IMR-90 (cell line): ENCODE data around the gene SFSWAP. TPM values are rescaled to one million over a fixed set of nuclear protein-coding genes. Genes with fewer than 3 reads are reported as not detected.

ENCODE experiments used
- ATAC-seq: fragments of 200-7000 bp; cut with Tn5 transposase; 2 replicates; pipeline ENCODE4 v1.9.1; 2020; ENCODE audit warnings: low read depth, mild to moderate bottlenecking, moderate library complexity
- BruUV-seq: library from RNA; stranded (reverse); fragments of 400-500 nt; replicated peaks from 2 replicates; lab custom pipeline; 2021; lab: Mats Ljungman, UMichigan
- CTCF ChIA-PET: fragments of 300-600 bp; formaldehyde crosslinking; extraction: SDS; loops from one replicate; lab custom pipeline; 2021; ENCODE audit warnings: antibody characterized with exemption; lab: Yijun Ruan, JAX
- POLR2A ChIA-PET: fragments of 300-600 bp; sonication (Branson Sonifier 250); formaldehyde crosslinking; loops from one replicate; lab custom pipeline; 2022; ENCODE audit warnings: antibody characterized with exemption; ENCODE audit not compliant: unreplicated experiment; lab: Charles Lee
- DNase-seq: peaks from one replicate; pipeline ENCODE4 v3.0.0; 2013
- H2AFZ ChIP-seq: replicated peaks from 2 replicates; pipeline ENCODE3; 2013; ENCODE audit warnings: low read length, mild to moderate bottlenecking; ENCODE audit not compliant: poor library complexity
- H2AK5ac ChIP-seq: 2 replicates; pipeline ENCODE4 v1.6.1; 2013; ENCODE audit warnings: low read depth, low read length, inconsistent platforms
- H2AK9ac ChIP-seq: replicated peaks from 2 replicates; pipeline ENCODE3; 2013; ENCODE audit warnings: mild to moderate bottlenecking, low read depth, low read length, moderate library complexity; ENCODE audit not compliant: poor library complexity
- H2BK120ac ChIP-seq: 2 replicates; pipeline ENCODE4 v1.6.1; 2013; ENCODE audit warnings: low read depth, low read length, inconsistent platforms
- H2BK15ac ChIP-seq: 3 replicates; pipeline ENCODE4 v1.6.1; 2013; ENCODE audit warnings: low read depth, low read length, inconsistent platforms
- H2BK20ac ChIP-seq: 2 replicates; pipeline ENCODE4 v1.6.1; 2013; ENCODE audit warnings: low read depth, mild to moderate bottlenecking, inconsistent platforms, low read length, moderate library complexity
- H2BK5ac ChIP-seq: 2 replicates; pipeline ENCODE4 v1.6.1; 2013; ENCODE audit warnings: mild to moderate bottlenecking, low read depth, low read length, inconsistent platforms; ENCODE audit not compliant: poor library complexity, severe bottlenecking
- H3K14ac ChIP-seq: replicated peaks from 2 replicates; pipeline ENCODE4 v1.6.1; 2013; ENCODE audit warnings: low read depth, low read length, inconsistent platforms
- H3K18ac ChIP-seq: 2 replicates; pipeline ENCODE4 v1.6.1; 2013; ENCODE audit warnings: low read depth, low read length, control low read depth
- H3K23ac ChIP-seq: 2 replicates; pipeline ENCODE4 v1.6.1; 2013; ENCODE audit warnings: low read depth, low read length, inconsistent platforms
- H3K27ac ChIP-seq: 2 replicates; pipeline ENCODE4 v1.5.1; 2013; ENCODE audit warnings: mild to moderate bottlenecking, control low read depth, low read length; ENCODE audit not compliant: insufficient read depth
- H3K27me3 ChIP-seq: 2 replicates; pipeline ENCODE4 v1.6.1; 2013; ENCODE audit warnings: low read length; ENCODE audit not compliant: control insufficient read depth, insufficient read depth
- H3K36me3 ChIP-seq: 2 replicates; pipeline ENCODE4 v1.6.1; 2013; ENCODE audit warnings: low read length, mixed read lengths; ENCODE audit not compliant: control insufficient read depth, insufficient read depth
- H3K4ac ChIP-seq: 2 replicates; pipeline ENCODE4 v1.6.1; 2013; ENCODE audit warnings: low read depth, low read length, inconsistent platforms
- H3K4me1 ChIP-seq: 2 replicates; pipeline ENCODE4 v1.6.1; 2013; ENCODE audit warnings: low read length, mixed read lengths; ENCODE audit not compliant: control insufficient read depth, insufficient read depth
- H3K4me2 ChIP-seq: 2 replicates; pipeline ENCODE4 v1.6.1; 2013; ENCODE audit warnings: low read depth, mild to moderate bottlenecking, control low read depth, low read length, moderate library complexity
- H3K4me3 ChIP-seq: 2 replicates; pipeline ENCODE4 v1.5.1; 2013; ENCODE audit warnings: low read depth, mild to moderate bottlenecking, control low read depth, low read length, moderate library complexity; ENCODE audit not compliant: insufficient read depth
- H3K56ac ChIP-seq: 2 replicates; pipeline ENCODE4 v1.6.1; 2013; ENCODE audit warnings: low read length, inconsistent platforms; ENCODE audit not compliant: insufficient read depth; ENCODE audit errors: extremely low read depth
- H3K79me1 ChIP-seq, 2 experiments: 2 replicates each; pipeline ENCODE4 v1.6.1; 2013; ENCODE audit warnings: low read length in 2 of 2, inconsistent platforms in 1 of 2, low read depth in 1 of 2
- H3K9ac ChIP-seq: 2 replicates; pipeline ENCODE4 v1.6.1; 2013; ENCODE audit warnings: low read depth, low read length, control low read depth
- H3K9me1 ChIP-seq: 2 replicates; pipeline ENCODE4 v1.6.1; 2013; ENCODE audit warnings: low read length, inconsistent platforms; ENCODE audit not compliant: insufficient read depth
- H3K9me3 ChIP-seq: 2 replicates; pipeline ENCODE4 v1.6.1; 2013; ENCODE audit warnings: low read length; ENCODE audit not compliant: control insufficient read depth, insufficient read depth
- H4K20me1 ChIP-seq: 2 replicates; pipeline ENCODE4 v1.6.1; 2013; ENCODE audit warnings: low read length, inconsistent platforms; ENCODE audit not compliant: insufficient read depth
- H4K5ac ChIP-seq: 2 replicates; pipeline ENCODE4 v1.6.1; 2013; ENCODE audit warnings: mild to moderate bottlenecking, low read depth, low read length, control low read depth
- H4K8ac ChIP-seq, 2 experiments: 2 replicates each; pipeline ENCODE4 v1.6.1; 2013; ENCODE audit warnings: low read depth in 2 of 2, low read length in 2 of 2, control low read depth in 1 of 2, inconsistent platforms in 1 of 2
- H4K91ac ChIP-seq: 2 replicates; pipeline ENCODE4 v1.6.1; 2013; ENCODE audit warnings: low read depth, low read length, inconsistent platforms; ENCODE audit not compliant: insufficient read depth
- CHD1 ChIP-seq: IDR thresholded peaks from 2 replicates; pipeline ENCODE4 v1.6.1; 2012; ENCODE audit warnings: low read depth, low read length, improper control_type of control experiment
- MAFK ChIP-seq: IDR thresholded peaks from 2 replicates; pipeline ENCODE4 v1.6.1; 2012; ENCODE audit warnings: low read depth, low read length, improper control_type of control experiment
- NFE2L2 ChIP-seq: fragments of 150-350 bp; IDR thresholded peaks from 2 replicates; pipeline ENCODE4 v1.6.1; 2016; ENCODE audit warnings: low read depth, mild to moderate bottlenecking, low read length
- RAD21 ChIP-seq: IDR thresholded peaks from 2 replicates; pipeline ENCODE4 v1.6.1; 2012; ENCODE audit warnings: low read length, improper control_type of control experiment
- SMC3 ChIP-seq: fragments of 150-350 bp; IDR thresholded peaks from 2 replicates; pipeline ENCODE4 v1.6.1; 2016; ENCODE audit warnings: low read depth, mild to moderate bottlenecking, antibody characterized with exemption, low read length, moderate library complexity
- WGBS, 2 experiments: methylation state at CpG; one replicate each; pipeline versions ENCODE4 v1.1.5 to v1.1.7; 2013; ENCODE audit warnings: missing lambda C conversion rate in 2 of 2; ENCODE audit not compliant: insufficient read length in 1 of 2; ENCODE audit errors: extremely low coverage in 2 of 2; 5-methylcytosine and 5-hydroxymethylcytosine counted together
- dilution Hi-C: fragments of 300-500 bp; cut with HindIII; formaldehyde crosslinking; loops from one replicate; pipeline ENCODE4 v1.14.3; 2018; ENCODE audit warnings: low sequenced_read_pairs; ENCODE audit not compliant: unreplicated experiment
- in situ Hi-C: fragments of 300-500 bp; cut with MboI; formaldehyde crosslinking; loops from 3 replicates; pipeline ENCODE4 v1.14.3; 2019; ENCODE audit warnings: low sequenced_read_pairs, inconsistent platforms, mixed read lengths
- intact Hi-C: fragments of 100-400 bp; cut with micrococcal nuclease; formaldehyde crosslinking; loops from 2 replicates; pipeline ENCODE4 v1.10.0; 2022
- polyA plus RNA-seq, 3 experiments: library from polyadenylated mRNA; depleted of rRNA; stranded (reverse); fragments of >200 nt; gene quantifications; 2 replicates each; pipeline ENCODE4 v1.2.3, GENCODE V29; 2012; ENCODE audit warnings: low replicate concordance in 1 of 3
- total RNA-seq: library from RNA; depleted of rRNA; stranded (reverse); fragments of >200 nt; gene quantifications from 2 replicates; pipeline ENCODE4 v1.2.3, GENCODE V29; 2012

Gene SFSWAP
- total and polyA plus RNA-seq, 2 of the 4 experiments (the other 2 are of a cell fraction), result 19.7 to 22.4 TPM

GRCh38 chr12:131671276-131671675 is 39.6 kb upstream of the SFSWAP start:
- Histone ChIP-seq H3K18ac (no peak overlapping the region), H2AK9ac (no peak overlapping the region), H2AK5ac (no peak overlapping the region), H3K4me1 (no peaks in the 10 kb centered on the region), H3K27me3 (peaks cover 4% of the 10 kb centered on the region; the same call in 1 of the 2 replicates), H3K9me1 (no peaks in the 10 kb centered on the region), H2BK120ac (no peak overlapping the region), H3K56ac (no peak overlapping the region), H3K36me3 (no peaks in the 10 kb centered on the region), H4K91ac (no peak overlapping the region), H3K23ac (no peak overlapping the region), H3K79me1 (no peaks in the 10 kb centered on the region), H3K27ac (no peak overlapping the region), H3K4me2 (no peak overlapping the region), H2AFZ (no peak overlapping the region), H3K9ac (no peak overlapping the region), H2BK5ac (no peak overlapping the region), H3K4me3 (no peak overlapping the region), H3K4ac (no peak overlapping the region), H4K5ac (no peak overlapping the region), H4K20me1 (no peaks in the 10 kb centered on the region), H4K8ac (no peak overlapping the region), H3K9me3 (no peaks in the 10 kb centered on the region), H3K14ac (no peak overlapping the region), H2BK15ac (no peak overlapping the region), H2BK20ac (no peak overlapping the region)
- TF ChIP-seq MAFK (no peak), NFE2L2 (no peak), CHD1 (no peak), RAD21 (no peak), SMC3 (no peak)
- in situ Hi-C loops (no loop called here), dilution Hi-C loops (no loop called here), intact Hi-C loops (no loop called here)
- CTCF ChIA-PET, result no interaction called here
- DNase-seq, result no peak
- ATAC-seq, result no peak
- POLR2A ChIA-PET, result no interaction called here
- no TSS peak for BruUV-seq
- 60% methylated on average over 1 of the region's 8 CpGs; no CpG with 5 or more reads in 1 of the 2 experiments for WGBS, 2 experiments
